ENCODE data around the gene THOC1.
A peak's percentile ranks its signal among the peaks of the same experiment; 100 is the strongest.

The THOC1 gene

DNA sequence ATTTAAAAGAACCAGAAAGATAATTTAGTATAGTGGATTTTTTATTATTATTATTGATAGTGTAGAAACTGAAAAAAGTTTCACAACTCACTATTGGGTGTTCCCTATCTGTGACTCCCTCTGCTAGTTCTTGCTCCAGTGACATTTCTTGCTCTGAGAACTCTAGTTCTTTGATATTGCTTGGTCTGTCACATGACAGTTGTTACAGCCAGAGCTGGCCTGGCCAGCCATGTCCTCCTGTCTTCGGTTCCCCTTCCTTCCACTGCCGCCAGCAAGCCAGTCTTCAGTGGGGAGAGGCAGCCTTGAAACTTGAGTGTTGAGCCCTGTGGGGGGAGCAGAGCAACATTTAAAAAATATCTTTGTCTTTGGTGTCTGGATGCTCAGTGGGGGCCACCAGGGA, 7.6 kb upstream of the THOC1 start:
- no peak for DNase-seq

DNA sequence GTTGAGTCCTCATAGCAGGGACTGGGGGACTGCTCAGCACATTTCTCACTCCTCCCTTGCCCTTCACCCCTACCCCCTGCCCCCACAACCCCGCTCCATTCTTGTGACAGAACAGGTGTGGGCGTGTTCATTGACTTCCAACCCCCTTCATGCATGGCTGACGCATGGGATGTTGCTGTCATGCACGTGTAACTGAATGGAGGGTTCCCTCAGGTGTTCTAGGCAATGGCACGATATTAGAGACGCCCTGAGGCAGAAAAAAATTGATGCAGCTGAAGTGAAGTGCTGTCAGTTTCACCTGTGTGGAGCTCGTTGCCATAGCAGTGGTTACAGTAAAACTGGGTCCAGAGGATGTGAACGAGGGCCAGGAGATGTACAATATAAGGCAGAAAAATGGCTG, 6.5 kb upstream of the THOC1 start:
- DNase-seq = peak; percentile 45

DNA sequence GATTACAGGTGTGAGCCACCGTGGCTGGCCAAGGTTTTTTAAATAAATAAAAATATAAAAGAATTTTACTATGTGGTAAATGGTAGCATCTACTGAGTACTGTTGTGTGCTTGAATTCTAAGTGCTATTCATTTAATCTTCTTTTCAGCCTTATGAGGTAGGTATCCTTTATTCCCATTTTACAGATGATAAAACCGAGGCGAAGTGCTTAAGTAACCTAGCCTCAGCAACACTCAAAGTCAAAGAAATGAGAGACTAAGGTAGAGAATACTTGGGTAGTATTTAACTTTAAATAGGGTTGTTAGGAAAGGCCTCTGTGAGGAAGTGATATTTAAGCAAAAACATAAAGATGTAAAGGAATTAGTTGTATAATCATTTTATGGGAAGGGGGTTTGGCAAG, 5.7 kb upstream of the THOC1 start:
- no peak for DNase-seq

DNA sequence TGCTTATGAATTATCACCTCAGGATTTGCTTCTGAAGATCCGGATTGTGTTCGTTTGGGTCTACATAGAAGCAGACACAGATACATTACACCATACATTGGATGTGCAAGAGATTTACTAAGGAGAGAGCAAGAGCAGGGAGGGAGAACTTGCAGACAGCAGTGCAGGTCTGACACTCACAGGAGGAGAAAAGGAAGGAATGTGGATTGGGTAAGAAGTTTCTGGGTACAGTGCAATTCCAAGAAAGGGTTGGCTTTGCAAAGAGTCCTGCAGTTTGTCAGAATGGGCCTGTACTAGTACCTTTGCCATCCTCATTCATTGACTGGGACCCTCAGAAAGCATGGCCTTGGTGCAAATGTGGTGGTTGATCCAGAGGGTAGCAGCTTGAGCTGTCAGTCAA, 4.8 kb upstream of the THOC1 start:
- DNase-seq = no peak

DNA sequence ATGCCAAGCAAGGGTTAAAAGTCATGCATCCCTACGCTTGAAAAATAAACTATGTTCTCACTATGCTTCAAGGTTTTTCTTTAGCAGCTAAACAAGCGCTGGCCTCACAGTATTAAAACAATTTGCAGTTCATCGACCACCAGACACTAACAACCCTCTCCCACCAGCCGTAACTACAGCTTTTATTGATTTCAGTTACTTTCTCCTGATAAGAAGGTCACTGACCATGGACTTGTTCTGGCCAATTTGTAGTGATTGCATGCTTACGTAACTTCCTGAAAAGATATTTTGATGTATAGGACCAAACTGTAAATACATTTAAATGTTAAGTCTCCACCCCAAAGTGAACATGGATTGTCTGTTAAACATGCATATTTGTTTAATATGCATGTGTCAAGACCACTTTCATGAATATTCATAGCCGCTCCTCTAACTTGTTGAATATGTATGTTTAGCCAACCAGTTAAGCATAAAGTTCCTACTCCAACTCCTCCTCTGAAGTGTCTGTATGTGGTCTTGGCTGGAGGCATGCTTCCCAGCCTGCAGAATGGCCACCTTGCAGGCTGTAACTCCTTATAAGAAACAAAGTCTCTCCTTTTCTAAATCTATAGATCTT, 1.7 kb upstream of the THOC1 start:
- DNase-seq = no peak

DNA sequence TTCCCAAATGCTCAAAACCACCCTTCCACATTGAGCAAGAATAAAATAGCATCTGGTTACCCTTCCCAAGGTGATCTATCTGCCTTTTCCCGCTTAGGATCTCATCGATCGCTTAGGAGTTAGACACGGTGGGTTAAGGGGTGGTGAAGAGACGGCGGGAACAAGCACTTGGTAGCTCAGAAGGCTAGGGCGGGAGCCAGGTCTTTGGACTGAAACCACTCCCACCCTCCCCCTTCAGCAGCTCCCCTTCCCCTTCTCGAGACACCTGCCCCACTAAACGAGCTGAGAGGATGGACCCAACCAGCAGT, 513 bp downstream of the THOC1 start:
- DNase-seq = peak; percentile 88

DNA sequence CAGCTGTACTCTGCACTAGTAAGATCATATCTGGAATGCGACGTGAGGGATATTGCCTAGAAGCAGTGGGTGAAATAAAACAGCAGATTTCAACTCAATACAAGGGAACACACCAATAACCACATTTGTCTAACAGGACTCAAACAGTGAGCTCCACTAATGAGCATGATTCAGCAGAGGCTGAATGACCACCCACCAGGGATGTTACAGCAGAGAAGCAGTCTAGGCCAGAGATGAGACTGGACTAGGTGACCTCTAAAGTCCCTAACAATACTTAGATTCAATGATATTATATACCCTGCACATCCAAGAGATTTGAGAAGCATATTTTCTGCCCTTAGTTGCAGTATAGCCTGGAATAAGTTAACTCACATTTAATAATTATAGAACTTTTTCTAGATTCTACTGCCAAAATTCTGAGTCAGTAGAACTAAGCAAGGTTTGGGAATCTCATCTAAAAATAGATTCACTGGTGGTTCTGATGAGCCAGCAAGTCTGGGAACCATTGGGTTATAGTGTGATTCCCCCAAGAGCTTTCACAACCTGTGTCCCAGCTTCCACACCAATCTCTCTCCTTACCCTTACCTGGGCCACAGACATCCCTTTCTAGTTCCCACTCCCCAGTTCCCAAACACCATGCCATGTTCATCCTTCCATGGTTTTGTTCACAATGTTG, 6.3 kb downstream of the THOC1 start:
- DNase-seq = no peak

DNA sequence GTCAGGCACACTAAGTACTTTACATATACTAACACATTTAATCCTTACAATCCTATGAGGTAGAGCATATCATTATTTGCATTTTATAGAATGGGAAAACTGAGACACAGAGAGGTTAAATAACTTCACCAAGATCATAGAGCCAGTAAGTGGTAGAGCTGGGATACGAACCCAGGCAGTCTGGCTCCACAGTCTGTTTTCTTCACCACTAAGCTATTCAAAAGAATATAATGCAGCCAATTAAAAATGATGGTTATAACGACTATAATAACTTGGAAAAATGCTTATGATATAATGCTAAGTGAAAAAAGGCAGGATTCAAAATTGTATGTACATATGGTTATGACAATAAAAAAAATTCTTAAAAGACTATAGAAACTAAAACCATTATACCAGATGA, 7.3 kb downstream of the THOC1 start:
- no peak for DNase-seq

DNA sequence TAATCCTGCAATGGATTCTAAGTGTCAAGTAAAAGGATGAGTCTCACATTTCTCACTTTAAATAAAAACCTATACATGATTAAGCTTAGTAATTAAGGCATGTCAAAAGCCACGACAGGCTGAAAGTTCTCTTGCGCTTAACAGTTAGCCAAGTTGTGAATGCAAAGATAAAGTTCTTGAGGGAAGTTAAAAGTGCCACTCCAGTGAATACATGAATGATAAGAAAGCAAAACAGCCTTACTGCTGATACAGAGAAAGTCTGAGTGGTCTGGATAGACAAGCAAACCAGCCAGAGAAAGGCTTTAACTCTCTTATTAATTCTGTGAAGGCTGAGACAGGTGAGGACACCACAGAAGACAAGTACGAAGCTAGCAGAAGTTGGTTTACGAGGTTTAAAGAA, 12.7 kb downstream of the THOC1 start:
- no peak for DNase-seq

DNA sequence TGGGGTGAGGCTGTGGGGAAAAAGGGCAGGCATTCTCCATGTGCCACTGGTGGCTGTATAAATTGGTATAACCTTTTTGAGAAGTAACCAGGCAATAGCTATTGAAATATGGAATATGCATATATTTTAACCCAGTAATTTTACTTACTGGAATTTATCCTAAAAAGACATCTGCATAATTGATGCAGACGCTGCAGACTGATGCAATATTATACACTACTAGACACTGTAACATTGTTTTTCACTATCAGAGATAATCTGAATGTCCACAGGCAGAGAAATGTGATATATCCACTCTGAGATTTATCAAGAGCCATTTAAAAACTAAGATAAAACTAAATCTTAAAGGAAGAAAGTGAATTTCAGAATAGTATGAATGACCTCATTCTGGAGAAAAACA, 14.7 kb downstream of the THOC1 start:
- no peak for DNase-seq

DNA sequence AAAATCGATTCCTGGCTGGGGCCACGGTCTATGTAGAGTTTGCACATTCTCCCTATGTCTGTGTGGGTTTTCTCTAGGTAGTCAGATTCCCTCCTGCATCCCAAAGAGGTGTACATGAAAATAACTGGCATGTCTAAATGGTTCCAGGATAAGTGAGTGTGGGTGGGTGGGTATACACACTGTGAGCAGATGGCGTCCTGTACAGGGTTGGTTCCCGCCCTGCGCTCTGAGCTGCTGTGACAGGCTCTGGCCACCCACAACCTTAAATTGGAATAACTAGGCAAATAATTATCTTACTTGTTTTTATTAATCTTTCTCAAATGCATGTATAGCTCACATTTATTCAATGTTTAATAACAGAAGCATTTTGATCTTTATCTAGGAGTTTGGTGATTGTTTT, 16.3 kb downstream of the THOC1 start:
- no peak for DNase-seq

DNA sequence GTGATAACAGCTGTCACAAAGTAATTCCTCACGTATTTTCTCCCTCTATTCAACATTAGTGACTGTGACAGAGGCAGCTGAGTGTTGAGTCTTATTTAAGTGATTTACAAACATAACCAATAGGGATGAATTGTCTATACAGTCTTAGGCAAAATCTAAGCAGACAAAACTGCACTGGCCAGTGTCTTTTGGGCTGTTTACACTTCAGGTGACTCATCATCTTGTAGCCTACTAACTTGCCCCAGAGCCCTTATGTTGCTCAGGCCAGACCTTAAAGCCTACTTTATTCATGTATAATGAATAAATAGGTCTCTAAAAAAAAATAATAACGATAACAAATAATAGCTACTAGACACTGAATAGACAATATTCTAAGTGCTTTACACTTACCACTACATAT, 17.2 kb downstream of the THOC1 start:
- no peak for DNase-seq

DNA sequence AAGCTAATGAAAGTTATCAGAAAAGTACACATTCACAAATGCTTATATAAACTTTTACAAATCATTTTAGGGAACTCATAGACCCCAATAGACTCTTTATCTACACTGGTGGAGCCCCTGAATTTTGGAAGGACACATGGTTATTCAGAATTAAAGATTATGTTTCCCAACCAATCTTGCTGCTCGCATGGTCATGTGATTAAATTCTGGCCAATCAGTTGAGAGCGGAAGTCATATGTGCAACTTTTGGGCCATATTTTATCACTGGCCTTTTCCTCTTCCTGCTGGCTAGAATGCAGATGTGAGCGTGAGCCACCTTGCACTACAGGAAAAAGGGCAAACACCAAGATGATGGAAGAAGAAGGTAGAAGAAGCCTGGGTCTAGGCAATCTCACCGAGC, 19.8 kb downstream of the THOC1 start:
- no peak for DNase-seq

DNA sequence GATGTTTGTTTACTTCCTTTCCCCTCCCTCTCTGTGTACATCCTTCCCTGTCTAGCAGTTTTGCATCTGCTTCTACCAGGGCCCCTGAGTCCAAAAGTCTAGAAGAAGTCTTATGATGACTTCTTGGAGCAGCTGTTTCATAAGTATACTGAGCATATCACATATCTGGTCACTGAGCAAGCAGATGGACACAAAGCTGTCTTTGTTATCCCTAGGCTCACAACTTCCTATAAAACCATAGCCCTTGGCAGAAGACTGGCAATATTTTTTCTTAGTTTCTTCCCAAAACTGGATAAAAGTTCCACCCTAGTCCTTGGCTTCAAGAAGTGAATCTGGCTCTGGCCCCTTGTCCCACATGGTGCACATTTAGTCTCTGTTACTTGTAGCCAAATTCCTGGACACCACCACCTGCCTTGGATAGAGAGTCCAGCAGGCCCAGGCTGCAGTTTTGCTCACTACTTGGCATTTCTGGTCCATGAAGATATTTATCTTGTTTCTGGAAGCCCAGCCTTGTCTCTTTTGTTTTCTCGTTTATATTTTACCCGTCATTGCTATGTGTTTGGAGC, 22.5 kb downstream of the THOC1 start:
- DNase-seq = no peak

DNA sequence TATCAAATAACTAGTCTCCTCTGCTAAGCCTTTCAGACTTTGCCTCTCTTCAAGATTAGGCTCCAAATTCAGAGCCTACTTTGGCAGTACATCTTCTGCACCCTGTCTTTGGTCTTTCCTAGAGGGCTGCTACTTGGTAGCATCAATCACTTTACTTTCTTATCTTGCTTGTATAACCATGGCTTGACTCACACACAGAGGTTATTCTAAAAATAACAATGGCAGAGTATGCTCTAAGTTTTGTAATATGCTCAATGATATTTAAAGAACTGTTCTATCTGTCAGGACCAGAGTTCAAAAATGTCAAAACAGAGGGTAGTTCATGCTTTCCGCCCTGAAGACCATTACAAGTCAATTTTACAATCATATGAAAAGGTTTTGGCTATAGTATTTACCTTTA, 27.7 kb downstream of the THOC1 start:
- DNase-seq = no peak

DNA sequence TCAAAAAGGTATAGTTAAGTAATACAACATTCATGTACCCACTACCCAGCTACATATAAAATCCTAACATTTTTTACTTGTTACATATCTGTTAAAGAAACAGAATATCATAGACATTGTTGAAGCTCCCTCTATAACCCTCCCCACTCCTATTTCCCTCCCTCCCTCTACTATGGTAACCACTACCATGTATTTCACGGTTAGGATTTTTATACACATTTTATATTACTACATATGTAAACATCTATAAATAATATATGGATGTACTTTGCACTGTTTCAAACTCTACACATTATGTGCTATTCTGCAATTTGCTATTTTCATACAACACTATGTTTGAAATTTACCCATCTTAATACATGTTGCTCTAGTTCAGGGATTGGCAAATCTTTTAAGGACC, 36.3 kb downstream of the THOC1 start:
- DNase-seq = no peak

DNA sequence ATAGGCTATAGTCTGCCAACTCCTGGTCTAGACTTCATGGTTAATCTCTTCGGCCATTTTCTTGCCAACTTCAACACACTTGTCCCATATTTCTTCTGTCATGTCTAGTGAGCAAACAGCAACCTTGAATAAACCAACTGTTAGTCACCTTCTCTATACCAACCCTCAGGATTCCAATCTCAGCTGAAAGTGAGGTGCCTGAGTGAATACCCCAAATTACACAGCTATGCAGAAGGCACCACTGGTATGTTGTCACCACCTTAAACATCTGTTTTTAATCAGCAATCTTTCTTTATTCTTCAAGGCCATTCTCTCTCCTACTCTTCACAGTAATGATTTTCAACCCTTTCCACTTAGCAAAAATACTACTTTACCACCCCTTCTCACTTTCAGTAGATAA, 39.3 kb downstream of the THOC1 start:
- no peak for DNase-seq

DNA sequence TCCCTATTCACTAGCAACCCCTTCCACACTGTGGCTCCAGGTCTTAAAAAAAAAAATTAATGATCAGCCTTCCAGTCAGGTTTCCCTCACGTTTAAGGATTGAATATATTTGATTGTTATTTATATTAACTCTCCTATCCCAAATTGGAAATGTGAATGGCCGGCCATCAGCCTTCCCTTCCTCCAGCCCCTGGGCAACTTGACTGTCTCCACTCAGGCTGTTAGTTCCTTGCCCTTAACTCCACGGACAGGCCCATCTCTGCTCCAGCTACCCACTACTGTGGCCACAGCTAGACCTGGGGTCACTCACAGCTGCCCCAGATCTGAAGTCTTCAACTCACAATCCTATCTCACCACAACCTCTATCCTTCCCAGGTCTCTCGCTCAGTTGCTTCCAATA, 39.9 kb downstream of the THOC1 start:
- no peak for DNase-seq

DNA sequence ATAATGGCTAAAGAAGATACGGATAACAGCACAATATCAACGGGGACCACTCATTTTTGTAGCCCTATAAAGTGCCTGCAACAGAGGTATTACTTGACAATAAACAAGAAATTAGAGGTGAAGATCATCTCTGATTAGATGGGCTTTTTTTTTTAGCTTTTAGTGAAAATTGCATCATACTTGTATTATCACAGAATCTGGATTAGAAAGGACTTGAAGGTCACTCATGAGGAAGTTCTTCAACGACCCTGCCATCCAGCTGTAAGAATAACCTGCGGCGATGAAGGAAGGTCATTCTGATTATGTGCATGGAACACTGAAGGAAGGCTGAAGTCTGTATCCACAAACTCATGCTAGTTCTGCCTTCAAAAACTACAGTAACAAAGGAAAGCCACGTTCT, 40.5 kb downstream of the THOC1 start:
- DNase-seq = no peak

DNA sequence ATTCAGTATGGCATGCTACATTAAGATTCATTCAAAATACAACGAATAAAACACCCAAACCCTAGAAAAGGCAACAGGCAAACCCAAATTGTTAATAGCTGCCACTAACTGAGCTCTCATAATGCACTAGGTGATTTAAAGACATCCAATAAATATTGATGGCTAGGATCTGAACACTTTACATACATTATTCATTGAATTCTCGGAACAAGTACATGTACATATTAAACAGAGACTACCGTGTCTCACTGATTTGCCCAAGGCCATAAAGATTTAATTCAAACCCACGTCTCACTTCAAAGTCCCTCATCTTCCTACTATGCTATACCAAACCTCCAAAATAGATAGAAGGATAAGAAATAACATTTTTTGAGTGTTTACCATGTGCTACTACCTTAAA, 42.1 kb downstream of the THOC1 start:
- DNase-seq = no peak

DNA sequence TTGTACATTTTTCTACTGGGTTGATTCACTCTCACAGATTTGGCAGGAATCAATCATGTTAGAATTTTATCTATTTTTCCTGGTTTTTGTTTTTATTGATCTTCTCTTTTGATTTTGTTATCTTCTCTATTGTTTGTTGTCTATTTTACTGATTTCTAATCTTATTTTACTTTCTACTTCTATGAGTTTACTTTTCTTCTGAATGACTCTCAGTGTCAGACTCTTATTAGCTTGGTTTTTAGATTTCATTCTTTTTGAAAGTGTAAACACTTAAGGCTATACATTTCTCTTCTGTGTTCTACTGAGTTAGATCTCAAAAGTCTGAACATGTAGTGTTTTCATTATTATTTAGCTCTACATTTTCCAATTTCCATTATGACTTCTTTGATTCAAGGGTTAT, 47.1 kb downstream of the THOC1 start:
- DNase-seq = no peak

DNA sequence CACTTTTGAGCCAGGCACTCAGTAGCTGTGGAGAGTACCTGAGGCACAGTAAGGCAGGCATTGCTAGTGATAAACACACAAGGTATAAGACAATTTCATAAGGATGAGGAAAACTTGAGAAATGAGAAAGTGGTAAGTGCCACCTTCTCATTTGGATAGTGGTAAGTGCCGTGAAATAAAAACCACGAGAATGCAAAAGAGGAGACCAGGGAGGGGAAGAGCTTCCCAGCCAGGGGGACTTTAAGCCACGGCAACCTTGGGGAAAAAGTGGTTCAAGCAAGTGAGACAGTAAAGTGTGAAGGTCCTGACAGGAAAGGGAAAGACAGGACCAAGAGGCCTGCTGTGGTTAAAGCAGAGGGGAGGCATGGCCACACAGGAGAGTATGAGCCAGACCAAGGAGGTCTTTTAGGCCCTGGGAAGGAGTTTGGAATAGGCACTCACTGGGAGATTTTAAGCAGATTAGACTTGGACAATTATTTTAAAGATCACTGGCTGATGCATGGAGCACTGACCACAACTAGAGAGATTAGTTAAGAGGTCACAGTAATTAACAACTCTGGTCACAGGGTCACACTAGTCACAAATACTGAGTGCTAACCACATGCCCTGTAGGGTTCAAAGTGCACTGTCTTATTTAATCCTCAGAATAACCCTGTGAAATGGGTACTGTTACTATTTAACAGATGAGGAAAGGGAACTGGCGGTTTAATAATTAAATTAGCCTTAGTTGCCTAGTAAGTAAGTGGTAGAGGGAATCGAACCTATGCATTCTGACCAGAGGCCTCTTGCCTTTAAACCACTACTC, 50.1 kb downstream of the THOC1 start:
- DNase-seq = no peak

DNA sequence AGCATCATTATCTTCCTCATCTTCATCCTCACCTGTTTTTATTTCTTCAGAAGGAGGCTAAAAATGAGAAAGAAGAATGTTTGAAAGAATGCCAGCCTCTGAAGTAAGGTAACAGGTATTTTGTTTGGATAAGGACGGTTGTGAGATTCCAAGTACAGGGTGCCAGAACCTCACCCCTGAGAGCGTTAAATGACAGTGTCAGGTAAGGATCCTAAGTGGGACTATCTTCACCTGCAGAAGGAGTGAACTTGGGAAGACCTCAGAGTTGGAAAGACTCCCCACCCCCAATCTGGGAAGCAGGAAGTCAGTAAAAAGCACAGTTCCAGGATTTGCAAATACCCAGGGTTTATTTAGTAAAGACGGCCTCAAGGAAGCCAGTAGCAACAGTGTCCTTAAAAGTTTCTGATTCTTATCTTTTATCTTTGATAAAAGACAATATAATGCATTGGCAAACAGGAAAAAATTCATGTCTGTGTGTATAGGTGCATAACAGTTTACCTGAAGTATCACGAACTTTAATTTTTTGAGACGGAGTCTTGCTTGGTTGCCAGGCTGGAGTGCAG, 52.3 kb downstream of the THOC1 start:
- no peak for DNase-seq

DNA sequence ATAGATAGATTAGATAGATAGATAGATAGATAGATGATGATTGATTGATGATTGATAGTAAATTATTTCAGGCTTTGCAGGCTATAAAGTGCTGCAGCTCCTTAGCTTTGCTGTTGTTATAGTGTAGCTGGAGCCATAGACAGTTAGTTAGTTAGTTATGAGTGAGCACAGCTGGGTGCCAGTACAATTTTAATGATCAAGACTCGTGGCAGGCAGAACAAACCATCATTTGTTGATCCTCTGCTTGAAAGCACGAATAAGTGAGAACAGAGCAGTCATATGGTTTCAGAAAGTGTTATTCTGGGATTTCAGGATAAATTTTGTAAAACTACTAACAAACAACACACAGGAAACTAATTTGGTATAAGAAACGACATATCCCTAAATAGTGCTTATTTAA, 53.9 kb downstream of the THOC1 start:
- no peak for DNase-seq

Measured in NCI-H146 (cell line).